AG10803 (cell line): ENCODE measurements around the gene EIF4G1.

Source experiments
- DNase-seq: peaks from one replicate; pipeline ENCODE4 v3.0.0; 2010; ENCODE audit warnings: low read depth
- H3K4me3 ChIP-seq: 2 replicates; pipeline ENCODE4 v1.5.1; 2011; ENCODE audit warnings: mild to moderate bottlenecking, low read length, control low read depth
- TF ChIP-seq, protein P1 (sequence below): conservative IDR thresholded peaks from 2 replicates; pipeline ENCODE4 v1.5.1; 2011; ENCODE audit warnings: mild to moderate bottlenecking, low read length, control low read depth, inconsistent platforms

Gene EIF4G1

DNA sequence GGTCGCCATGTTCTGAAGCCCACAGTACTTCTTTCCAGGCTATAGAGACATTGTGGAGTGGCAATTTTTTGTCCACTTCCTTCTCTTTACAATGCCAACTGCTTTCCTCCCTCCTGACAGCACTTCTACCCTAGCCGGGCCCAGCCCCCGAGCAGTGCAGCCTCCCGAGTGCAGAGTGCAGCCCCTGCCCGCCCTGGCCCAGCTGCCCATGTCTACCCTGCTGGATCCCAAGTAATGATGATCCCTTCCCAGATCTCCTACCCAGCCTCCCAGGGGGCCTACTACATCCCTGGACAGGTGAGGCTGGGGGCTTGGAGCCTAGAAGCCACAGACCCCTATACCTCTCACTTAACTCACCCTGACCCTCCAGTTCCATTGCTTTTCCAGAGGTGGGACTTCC lies 2.8 kb downstream of the EIF4G1 start:
- peak overlapping the region; percentile 90 for H3K4me3 ChIP-seq

DNA sequence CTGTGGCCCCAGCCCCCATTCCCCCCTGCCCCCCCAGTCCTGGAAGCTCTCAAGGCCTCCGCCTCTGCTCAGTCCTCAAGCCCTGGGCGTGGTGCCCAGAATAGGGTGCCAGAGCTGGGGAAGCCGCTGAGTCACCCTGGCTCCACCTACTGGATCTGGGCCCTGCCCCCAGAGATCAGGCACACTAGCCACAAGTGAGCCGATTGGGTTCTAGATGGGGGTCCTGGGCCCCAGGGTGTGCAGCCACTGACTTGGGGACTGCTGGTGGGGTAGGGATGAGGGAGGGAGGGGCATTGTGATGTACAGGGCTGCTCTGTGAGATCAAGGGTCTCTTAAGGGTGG lies 5.7 kb downstream of the EIF4G1 start:
- DNase-seq = peak; percentile 97

More for the DNA sequence above, 2.8 kb downstream of the EIF4G1 start:
- TF ChIP-seq, protein P1, sequence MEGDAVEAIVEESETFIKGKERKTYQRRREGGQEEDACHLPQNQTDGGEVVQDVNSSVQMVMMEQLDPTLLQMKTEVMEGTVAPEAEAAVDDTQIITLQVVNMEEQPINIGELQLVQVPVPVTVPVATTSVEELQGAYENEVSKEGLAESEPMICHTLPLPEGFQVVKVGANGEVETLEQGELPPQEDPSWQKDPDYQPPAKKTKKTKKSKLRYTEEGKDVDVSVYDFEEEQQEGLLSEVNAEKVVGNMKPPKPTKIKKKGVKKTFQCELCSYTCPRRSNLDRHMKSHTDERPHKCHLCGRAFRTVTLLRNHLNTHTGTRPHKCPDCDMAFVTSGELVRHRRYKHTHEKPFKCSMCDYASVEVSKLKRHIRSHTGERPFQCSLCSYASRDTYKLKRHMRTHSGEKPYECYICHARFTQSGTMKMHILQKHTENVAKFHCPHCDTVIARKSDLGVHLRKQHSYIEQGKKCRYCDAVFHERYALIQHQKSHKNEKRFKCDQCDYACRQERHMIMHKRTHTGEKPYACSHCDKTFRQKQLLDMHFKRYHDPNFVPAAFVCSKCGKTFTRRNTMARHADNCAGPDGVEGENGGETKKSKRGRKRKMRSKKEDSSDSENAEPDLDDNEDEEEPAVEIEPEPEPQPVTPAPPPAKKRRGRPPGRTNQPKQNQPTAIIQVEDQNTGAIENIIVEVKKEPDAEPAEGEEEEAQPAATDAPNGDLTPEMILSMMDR = no peak
- no peak for DNase-seq

DNA sequence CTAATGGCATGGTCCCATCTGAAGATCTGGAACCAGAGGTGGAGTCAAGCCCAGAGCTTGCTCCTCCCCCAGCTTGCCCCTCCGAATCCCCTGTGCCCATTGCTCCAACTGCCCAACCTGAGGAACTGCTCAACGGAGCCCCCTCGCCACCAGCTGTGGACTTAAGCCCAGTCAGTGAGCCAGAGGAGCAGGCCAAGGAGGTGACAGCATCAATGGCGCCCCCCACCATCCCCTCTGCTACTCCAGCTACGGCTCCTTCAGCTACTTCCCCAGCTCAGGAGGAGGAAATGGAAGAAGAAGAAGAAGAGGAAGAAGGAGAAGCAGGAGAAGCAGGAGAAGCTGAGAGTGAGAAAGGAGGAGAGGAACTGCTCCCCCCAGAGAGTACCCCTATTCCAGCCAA lies 7.3 kb downstream of the EIF4G1 start:
- TF ChIP-seq, protein P1 = no peak
- no peak for DNase-seq
- no peak overlapping the region for H3K4me3 ChIP-seq

More for the DNA sequence above, 5.7 kb downstream of the EIF4G1 start:
- H3K4me3 ChIP-seq = peak overlapping the region; percentile 47
- TF ChIP-seq, protein P1 = no peak

DNA sequence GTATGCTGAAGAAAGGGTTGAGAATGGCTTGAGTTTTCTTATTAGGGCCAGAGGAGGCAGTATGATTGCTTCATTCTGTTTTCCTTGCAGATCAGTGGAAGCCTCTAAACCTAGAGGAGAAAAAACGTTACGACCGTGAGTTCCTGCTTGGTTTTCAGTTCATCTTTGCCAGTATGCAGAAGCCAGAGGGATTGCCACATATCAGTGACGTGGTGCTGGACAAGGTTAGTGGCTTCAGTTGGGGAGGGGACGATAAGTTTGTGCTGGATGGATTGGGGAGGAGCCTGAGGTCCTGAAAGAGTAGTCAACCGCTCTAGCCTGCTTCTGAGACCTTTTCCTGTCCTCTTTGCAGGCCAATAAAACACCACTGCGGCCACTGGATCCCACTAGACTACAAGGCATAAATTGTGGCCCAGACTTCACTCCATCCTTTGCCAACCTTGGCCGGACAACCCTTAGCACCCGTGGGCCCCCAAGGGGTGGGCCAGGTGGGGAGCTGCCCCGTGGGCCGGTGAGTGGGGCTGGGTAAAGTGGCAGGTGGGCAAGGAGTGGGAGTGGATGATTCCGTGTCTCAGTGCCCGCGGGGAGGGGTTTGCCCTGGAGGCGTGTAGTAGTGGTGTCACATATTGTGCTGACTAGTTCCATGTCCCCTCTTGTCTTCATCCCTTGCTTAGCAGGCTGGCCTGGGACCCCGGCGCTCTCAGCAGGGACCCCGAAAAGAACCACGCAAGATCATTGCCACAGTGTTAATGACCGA lies 8.5 kb downstream of the EIF4G1 start:
- TF ChIP-seq, protein P1 = no peak
- H3K4me3 ChIP-seq = no peak overlapping the region
- peak; percentile 67 for DNase-seq

DNA sequence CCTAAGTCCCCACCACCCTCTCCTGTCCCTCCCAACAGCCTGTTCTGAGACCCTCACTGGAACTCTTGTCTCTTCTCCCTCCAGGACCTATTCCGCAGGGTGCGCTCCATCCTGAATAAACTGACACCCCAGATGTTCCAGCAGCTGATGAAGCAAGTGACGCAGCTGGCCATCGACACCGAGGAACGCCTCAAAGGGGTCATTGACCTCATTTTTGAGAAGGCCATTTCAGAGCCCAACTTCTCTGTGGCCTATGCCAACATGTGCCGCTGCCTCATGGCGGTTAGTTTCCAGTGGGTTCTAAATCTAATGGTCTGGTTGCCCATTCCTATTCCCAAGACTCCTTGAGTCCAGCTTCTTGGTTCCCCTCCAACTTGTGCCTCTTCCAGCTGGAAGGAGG lies 9.3 kb downstream of the EIF4G1 start:
- no peak for DNase-seq
- no peak overlapping the region for H3K4me3 ChIP-seq
- TF ChIP-seq, protein P1 = no peak

DNA sequence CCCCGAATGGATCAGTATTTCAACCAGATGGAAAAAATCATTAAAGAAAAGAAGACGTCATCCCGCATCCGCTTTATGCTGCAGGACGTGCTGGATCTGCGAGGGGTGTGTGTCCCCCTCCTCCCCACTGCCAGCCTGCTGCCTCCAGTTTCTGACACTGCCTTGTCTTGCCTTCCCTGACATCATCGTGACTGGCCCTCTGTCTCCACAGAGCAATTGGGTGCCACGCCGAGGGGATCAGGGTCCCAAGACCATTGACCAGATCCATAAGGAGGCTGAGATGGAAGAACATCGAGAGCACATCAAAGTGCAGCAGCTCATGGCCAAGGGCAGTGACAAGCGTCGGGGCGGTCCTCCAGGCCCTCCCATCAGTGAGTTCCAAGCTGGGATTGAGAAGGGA lies 10.9 kb downstream of the EIF4G1 start:
- TF ChIP-seq, protein P1 = no peak
- no peak for DNase-seq
- H3K4me3 ChIP-seq = no peak overlapping the region

DNA sequence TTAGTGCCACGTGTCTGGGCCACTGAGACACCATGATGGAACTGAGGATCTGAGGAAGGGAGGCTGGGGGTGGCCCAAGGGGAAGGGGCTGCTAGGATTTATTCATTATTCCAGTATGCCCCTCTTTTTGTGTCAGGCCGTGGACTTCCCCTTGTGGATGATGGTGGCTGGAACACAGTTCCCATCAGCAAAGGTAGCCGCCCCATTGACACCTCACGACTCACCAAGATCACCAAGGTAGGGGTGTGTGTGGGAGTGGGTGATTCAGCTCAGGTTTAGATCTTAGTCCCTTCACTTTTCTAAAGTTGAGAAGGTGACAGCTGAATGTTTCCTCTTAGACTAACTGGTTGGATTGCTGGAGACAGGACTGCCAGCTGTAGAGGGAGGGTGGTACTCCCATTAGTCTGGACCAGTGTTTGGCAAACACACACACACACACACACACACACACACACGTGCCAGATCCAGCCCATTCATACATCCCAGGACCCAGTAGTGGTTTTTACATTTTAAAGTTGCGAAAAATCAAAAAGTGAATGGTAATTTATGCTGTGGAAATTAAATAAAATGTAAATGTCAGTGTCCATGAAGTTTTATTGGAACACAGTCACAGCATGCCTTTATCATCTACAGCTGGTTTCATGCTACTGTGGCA lies 11.4 kb downstream of the EIF4G1 start:
- TF ChIP-seq, protein P1 = no peak
- no peak overlapping the region for H3K4me3 ChIP-seq
- DNase-seq = no peak
